ENCODE results near the gene PRAMEF11.
A peak's percentile ranks its signal among the peaks of the same experiment; 100 is the strongest.
"Not testable (repeated sequence)": the region's sequence is repeated elsewhere in the genome, so short reads cannot be mapped to it uniquely, and the experiment has no call there.

Gene PRAMEF11

GRCh38 chr1:12831310-12831709 is at the start of gene PRAMEF11:
Gene PRAMEF11, minus strand, starts transcription at chr1:12831410. Its CDS starts 2,621 bp downstream, at chr1:12828789.
- not testable (repeated sequence) for DNase-seq

GRCh38 chr1:12878453-12878852 is 47.2 kb upstream of the PRAMEF11 start:
- DNase-seq: not testable (repeated sequence)

GRCh38 chr1:12863131-12863880 is 32.1 kb upstream of the PRAMEF11 start:
- DNase-seq: not testable (repeated sequence)

GRCh38 chr1:12856786-12857185 is 25.6 kb upstream of the PRAMEF11 start, which contains the start of gene PRAMEF2:
Gene PRAMEF2, plus strand, starts transcription at chr1:12857086. Its CDS starts 1,924 bp downstream, at chr1:12859010.
- not testable (repeated sequence) for DNase-seq

- DNase-seq: no peak
These were observed 20.6 kb upstream of the PRAMEF11 start for GRCh38 chr1:12851779-12852178.

- DNase-seq: not testable (repeated sequence)
These were observed 17.4 kb upstream of the PRAMEF11 start, which contains the start of gene HNRNPCL1 for GRCh38 chr1:12848620-12849019. Gene HNRNPCL1, minus strand, starts transcription at chr1:12848720. Its CDS starts 431 bp downstream, at chr1:12848289.

GRCh38 chr1:12833251-12833650 is 2.0 kb upstream of the PRAMEF11 start:
- DNase-seq: not testable (repeated sequence)

- DNase-seq: not testable (repeated sequence)
These were observed 12.1 kb downstream of the PRAMEF11 start for GRCh38 chr1:12819061-12819460.

GRCh38 chr1:12811409-12811784 is 19.8 kb downstream of the PRAMEF11 start:
- no peak for DNase-seq

GRCh38 chr1:12810691-12811408 is 20.4 kb downstream of the PRAMEF11 start:
- no peak for DNase-seq

GRCh38 chr1:12809933-12810332 is 21.3 kb downstream of the PRAMEF11 start:
- DNase-seq: no peak

GRCh38 chr1:12799730-12800129 is 31.5 kb downstream of the PRAMEF11 start:
- DNase-seq: no peak

GRCh38 chr1:12798911-12799310 is 32.3 kb downstream of the PRAMEF11 start:
- no peak for DNase-seq

GRCh38 chr1:12791097-12791496 is 40.1 kb downstream of the PRAMEF11 start, which contains the start of gene PRAMEF1:
Gene PRAMEF1, plus strand, starts transcription at chr1:12791397. Its CDS starts 1,831 bp downstream, at chr1:12793228.
- not testable (repeated sequence) for DNase-seq

GRCh38 chr1:12784729-12785128 is 46.5 kb downstream of the PRAMEF11 start:
- not testable (repeated sequence) for DNase-seq

GRCh38 chr1:12783783-12784182 is 47.4 kb downstream of the PRAMEF11 start:
- peak; percentile 22 for DNase-seq

GRCh38 chr1:12781488-12781887 is 49.7 kb downstream of the PRAMEF11 start:
- not testable (repeated sequence) for DNase-seq

GRCh38 chr1:12778907-12779306 is 52.3 kb downstream of the PRAMEF11 start:
- DNase-seq: no peak

- DNase-seq: no peak
These were observed 53.1 kb downstream of the PRAMEF11 start for GRCh38 chr1:12778061-12778460.

GRCh38 chr1:12776801-12777557 is 54.2 kb downstream of the PRAMEF11 start:
- DNase-seq: no peak

- DNase-seq: no peak
These were observed 55.8 kb downstream of the PRAMEF11 start for GRCh38 chr1:12775443-12775842.

- no peak for DNase-seq
These were observed 56.3 kb downstream of the PRAMEF11 start for GRCh38 chr1:12774801-12775345.
